ENCODE results near the gene GALNT18.

The GALNT18 gene

GRCh38 chr11:11568651-11569229 lies 53.1 kb downstream of the GALNT18 start:
- TF ChIP-seq MAX (IDR thresholded peaks at IDR 0.05) (no peak), ZBTB7A (IDR thresholded peaks at IDR 0.05; ENCODE audit: low read depth) (no peak), EP300 (IDR thresholded peaks at IDR 0.05; ENCODE audit: borderline replicate concordance) (no peak), TAF1 (IDR thresholded peaks at IDR 0.05; ENCODE audit: low read depth) (no peak), RAD21 (IDR thresholded peaks at IDR 0.05; ENCODE audit: low read depth) (no peak), EGR1 (IDR thresholded peaks at IDR 0.05) (no peak), USF1 (IDR thresholded peaks at IDR 0.05) (no peak), CEBPB (IDR thresholded peaks at IDR 0.05) (no peak)

- TF ChIP-seq USF1 (IDR thresholded peaks at IDR 0.05) (peak; percentile 61), FOXM1 (IDR thresholded peaks at IDR 0.05; ENCODE audit: borderline replicate concordance, low read depth) (no peak)
Observed at GRCh38 chr11:11567936-11568650, 53.7 kb downstream of the GALNT18 start.

GRCh38 chr11:11565636-11566035 lies 56.2 kb downstream of the GALNT18 start:
- TF ChIP-seq ZBTB7A (IDR thresholded peaks at IDR 0.05; ENCODE audit: low read depth) = no peak
- TF ChIP-seq NFIC (IDR thresholded peaks at IDR 0.05) = no peak
- no peak for TF ChIP-seq RAD21 (IDR thresholded peaks at IDR 0.05; ENCODE audit: low read depth)
- no peak for TF ChIP-seq REST (IDR thresholded peaks at IDR 0.05; ENCODE audit: low read depth)

- TF ChIP-seq USF1 (IDR thresholded peaks at IDR 0.05) = no peak
- no peak for TF ChIP-seq FOXM1 (IDR thresholded peaks at IDR 0.05; ENCODE audit: borderline replicate concordance, low read depth)
- no peak for TF ChIP-seq CEBPB (IDR thresholded peaks at IDR 0.05)
- no peak for TF ChIP-seq NFIC (IDR thresholded peaks at IDR 0.05)
- TF ChIP-seq MAX (IDR thresholded peaks at IDR 0.05) = no peak
- no peak for TF ChIP-seq RAD21 (IDR thresholded peaks at IDR 0.05; ENCODE audit: low read depth)
- TF ChIP-seq CREB1 (IDR thresholded peaks at IDR 0.05; ENCODE audit: low read depth) = no peak
- no peak for TF ChIP-seq EP300 (IDR thresholded peaks at IDR 0.05; ENCODE audit: borderline replicate concordance)
- no peak for TF ChIP-seq TAF1 (IDR thresholded peaks at IDR 0.05; ENCODE audit: low read depth)
- TF ChIP-seq TCF12 (IDR thresholded peaks at IDR 0.05; ENCODE audit: low read depth) = no peak
- no peak for TF ChIP-seq REST (IDR thresholded peaks at IDR 0.05; ENCODE audit: low read depth)
Observed at GRCh38 chr11:11563200-11563975, 58.4 kb downstream of the GALNT18 start.

- TF ChIP-seq RAD21 (IDR thresholded peaks at IDR 0.05; ENCODE audit: low read depth) (no peak), FOXM1 (IDR thresholded peaks at IDR 0.05; ENCODE audit: borderline replicate concordance, low read depth) (no peak), NFIC (IDR thresholded peaks at IDR 0.05) (no peak), TAF1 (IDR thresholded peaks at IDR 0.05; ENCODE audit: low read depth) (no peak), ZBTB7A (IDR thresholded peaks at IDR 0.05; ENCODE audit: low read depth) (no peak), TEAD4 (IDR thresholded peaks at IDR 0.05) (no peak), EP300 (IDR thresholded peaks at IDR 0.05; ENCODE audit: borderline replicate concordance) (no peak), REST (IDR thresholded peaks at IDR 0.05; ENCODE audit: low read depth) (no peak), MAX (IDR thresholded peaks at IDR 0.05) (no peak), YY1 (IDR thresholded peaks at IDR 0.05; ENCODE audit: low read depth) (no peak), EGR1 (IDR thresholded peaks at IDR 0.05) (no peak)
Observed at GRCh38 chr11:11561991-11562390, 59.8 kb downstream of the GALNT18 start.

Data from Ishikawa (cell line).